Measurements from ENCODE around the gene MVB12B.
A peak's percentile ranks its signal among the peaks of the same experiment; 100 is the strongest.

Gene MVB12B

DNA sequence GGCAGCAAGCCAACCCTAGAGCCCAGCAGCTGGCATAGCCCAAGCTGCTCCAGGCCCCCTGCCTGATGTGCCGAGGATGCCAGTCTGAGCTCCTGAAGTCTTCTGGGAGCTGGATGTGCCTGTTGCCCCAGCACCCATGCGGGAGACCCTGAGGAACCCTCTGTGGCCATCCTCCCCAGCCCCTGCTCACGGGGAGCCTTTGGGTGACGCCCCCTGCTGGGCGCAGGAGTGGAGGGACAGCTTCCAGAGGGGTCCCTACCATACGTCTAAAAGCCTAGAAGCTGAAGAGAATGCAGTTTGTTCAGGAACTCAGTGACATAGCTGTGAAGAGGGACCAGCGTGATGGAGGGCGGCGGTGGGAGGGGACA lies 33.1 kb upstream of the MVB12B start:
- TF ChIP-seq, protein P1, sequence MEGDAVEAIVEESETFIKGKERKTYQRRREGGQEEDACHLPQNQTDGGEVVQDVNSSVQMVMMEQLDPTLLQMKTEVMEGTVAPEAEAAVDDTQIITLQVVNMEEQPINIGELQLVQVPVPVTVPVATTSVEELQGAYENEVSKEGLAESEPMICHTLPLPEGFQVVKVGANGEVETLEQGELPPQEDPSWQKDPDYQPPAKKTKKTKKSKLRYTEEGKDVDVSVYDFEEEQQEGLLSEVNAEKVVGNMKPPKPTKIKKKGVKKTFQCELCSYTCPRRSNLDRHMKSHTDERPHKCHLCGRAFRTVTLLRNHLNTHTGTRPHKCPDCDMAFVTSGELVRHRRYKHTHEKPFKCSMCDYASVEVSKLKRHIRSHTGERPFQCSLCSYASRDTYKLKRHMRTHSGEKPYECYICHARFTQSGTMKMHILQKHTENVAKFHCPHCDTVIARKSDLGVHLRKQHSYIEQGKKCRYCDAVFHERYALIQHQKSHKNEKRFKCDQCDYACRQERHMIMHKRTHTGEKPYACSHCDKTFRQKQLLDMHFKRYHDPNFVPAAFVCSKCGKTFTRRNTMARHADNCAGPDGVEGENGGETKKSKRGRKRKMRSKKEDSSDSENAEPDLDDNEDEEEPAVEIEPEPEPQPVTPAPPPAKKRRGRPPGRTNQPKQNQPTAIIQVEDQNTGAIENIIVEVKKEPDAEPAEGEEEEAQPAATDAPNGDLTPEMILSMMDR (conservative IDR thresholded peaks at IDR 0.05), result peak; percentile 16; the same call in 1 of the 2 replicates
- no peak overlapping the region for H3K27ac ChIP-seq

DNA sequence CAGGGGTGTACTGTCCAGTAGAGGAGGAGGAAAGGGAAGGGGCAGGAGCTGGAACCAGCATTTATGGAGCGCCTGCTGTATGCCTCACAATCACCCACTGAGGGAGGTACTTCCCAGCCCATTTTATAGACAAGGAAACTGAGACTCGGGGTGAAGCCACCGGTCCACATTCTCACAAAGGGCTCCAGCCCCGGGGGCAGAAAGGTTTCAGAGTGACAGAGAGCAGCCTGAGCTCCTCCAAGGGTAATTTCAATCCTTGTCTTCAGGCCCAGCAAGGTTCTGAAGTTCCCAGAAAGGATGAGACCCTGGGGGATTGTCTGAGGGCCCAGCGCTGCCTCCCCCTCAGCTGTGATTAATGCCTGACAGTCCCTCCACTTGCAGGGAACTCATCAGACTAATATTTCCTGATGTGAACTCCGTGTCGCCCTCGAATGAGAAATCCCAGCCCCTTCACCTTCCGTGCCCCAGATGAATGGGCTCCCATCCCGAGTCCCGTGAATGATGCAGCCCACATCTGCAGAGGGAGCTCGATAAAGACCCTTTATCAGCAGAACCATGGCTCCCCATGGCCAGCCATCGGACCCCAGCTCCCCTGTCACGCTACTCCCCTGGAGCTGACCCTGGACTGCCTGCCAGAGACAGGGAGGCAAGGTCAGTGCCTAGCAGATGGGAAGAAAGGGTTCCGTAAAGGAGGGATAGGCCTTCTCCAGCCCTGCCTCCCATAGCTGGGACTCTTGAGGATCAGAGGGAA lies 32.1 kb upstream of the MVB12B start:
- H3K27ac ChIP-seq, result no peak overlapping the region
- TF ChIP-seq, protein P1 (conservative IDR thresholded peaks at IDR 0.05), result no peak

DNA sequence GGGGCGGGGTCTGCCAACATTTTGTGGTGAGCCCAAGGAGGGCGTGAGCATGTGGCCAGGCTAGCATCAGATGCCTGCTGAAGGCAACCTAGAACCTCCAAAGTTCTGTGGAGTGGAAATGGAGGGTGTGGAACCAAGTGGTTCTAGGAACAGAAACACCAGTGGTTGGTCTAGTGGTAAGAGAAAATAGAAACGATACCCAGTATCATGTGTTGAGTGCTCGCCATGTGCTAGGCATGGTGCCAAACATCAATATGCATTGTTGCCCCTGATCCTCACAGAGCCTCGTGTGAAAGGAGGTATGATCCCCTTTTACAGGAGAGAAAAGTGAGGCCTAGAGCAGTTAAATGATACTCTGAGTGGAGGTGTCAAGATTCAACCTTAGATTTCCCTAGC lies 31.5 kb upstream of the MVB12B start:
- H3K27ac ChIP-seq, result no peak overlapping the region
- TF ChIP-seq, protein P1 (conservative IDR thresholded peaks at IDR 0.05), result no peak

DNA sequence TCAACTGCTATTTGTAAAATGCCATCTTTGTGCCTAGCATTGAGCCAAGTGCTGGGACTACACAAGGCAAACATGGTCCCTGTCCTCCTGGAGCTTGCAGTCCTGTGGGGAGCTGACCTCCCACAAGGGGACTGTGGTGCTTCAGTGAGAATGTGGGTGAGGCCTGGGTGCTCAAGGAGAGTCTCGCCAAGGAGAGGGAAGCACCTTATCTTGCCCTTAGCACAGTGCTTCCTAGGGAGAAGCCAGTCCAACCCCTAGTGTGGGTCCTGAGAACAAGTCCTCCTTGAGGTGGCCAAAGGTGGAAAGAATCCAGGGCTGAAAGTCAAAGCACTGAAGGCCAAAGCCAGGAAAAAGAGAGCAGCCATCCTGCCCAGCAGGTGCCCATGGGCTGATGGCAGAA lies 31.1 kb upstream of the MVB12B start:
- TF ChIP-seq, protein P1 (conservative IDR thresholded peaks at IDR 0.05), result no peak
- no peak overlapping the region for H3K27ac ChIP-seq

DNA sequence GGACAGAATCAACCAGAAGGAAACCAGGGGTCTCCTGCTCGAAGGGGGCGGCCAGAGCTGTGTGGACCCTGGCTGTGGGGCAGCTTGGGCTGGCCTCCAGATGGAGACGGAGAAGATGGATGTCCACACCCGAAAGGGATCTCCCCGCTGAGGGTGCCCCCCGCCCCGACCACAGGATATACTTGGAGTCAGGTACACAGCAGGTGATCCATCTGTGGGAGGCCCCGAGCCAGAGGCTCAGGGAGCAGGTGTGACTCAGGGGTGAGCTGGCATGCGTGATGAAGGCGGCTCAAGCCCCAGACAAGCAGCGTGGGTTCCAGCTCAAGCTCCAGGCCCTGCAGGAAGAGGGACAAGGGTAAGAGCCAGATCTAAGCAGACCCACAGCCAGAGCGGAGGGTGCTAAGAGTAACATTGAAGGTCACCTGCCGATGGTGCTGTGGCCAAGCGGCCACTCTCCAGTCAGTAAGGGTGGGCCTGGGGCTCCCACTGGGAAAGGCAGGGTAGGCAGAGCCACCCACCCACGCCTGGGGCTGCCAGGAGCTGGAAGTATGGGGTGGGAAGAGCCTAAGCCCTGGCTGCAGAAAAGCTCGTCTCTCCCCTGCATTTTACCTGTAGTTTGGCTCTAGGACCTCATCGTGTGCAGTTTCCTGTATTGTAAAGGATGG lies 30.6 kb upstream of the MVB12B start:
- TF ChIP-seq, protein P1 (conservative IDR thresholded peaks at IDR 0.05), result no peak
- H3K27ac ChIP-seq, result no peak overlapping the region

DNA sequence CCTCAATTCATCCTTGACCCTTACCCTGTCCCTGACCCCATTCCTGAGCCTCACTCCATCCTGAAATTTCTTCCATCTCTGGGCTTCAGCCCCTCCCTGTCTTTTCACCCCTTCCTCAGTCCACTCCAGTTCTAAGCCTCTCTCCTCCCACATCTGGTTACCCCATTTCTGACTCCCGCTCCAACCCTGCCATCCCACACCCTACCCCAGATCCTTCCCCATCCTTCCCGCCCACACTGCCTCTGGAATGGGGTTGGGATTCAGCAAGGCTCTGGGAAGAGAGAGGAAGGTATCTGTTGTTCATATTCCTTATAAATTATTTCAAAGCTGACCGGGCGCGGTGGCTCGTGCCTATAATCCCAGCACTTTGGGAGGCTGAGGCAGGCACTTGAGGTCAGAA lies 29.9 kb upstream of the MVB12B start:
- TF ChIP-seq, protein P1 (conservative IDR thresholded peaks at IDR 0.05), result no peak

DNA sequence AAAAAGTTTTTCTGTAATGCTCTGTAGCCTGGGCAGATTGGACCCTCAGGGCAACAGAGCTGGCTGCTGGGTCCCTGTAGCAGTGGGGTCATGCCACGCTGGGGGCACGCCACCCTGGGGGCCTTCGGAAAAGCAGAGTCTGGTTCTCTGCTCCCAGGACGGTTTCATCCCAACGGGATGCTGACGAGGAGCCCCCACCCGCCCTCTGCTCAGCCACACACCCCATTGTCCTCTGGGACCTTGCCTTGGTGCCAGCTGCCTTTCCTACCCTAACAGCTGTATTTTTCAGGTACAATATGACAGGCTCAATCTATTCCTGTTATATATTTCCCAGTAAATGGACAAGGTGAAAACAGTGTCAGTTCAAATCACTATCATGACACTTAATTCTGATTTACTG lies 29.0 kb upstream of the MVB12B start:
- H3K27ac ChIP-seq, result no peak overlapping the region

More for the DNA sequence above, 29.9 kb upstream of the MVB12B start:
- no peak overlapping the region for H3K27ac ChIP-seq

More for the DNA sequence above, 29.0 kb upstream of the MVB12B start:
- TF ChIP-seq, protein P1 (conservative IDR thresholded peaks at IDR 0.05), result no peak
